OCI-LY1 (cell line): Measurements from ENCODE around the gene MGAT5B.

Source experiments
- H2AFZ ChIP-seq: fragments of 200-600 bp; sonication (generic), shearing (Covaris generic); 2 replicates; pipeline ENCODE4 v1.6.0; 2014; ENCODE audit warnings: antibody characterized with exemption, mild to moderate bottlenecking, low read length
- H3F3A ChIP-seq: fragments of 200-600 bp; sonication (generic), shearing (Covaris generic); 2 replicates; pipeline ENCODE4 v1.6.0; 2014; ENCODE audit warnings: mild to moderate bottlenecking, antibody characterized with exemption, low read length, moderate library complexity; ENCODE audit not compliant: insufficient read depth
- H3K27ac ChIP-seq: fragments of 200-600 bp; sonication (generic); 2 replicates; pipeline ENCODE4 v1.5.1; 2014; ENCODE audit warnings: low read length, mixed run types, mild to moderate bottlenecking, low read depth; ENCODE audit not compliant: poor library complexity, severe bottlenecking
- H3K27me3 ChIP-seq: fragments of 200-600 bp; sonication (generic); 2 replicates; pipeline ENCODE4 v1.6.0; 2014; ENCODE audit warnings: antibody characterized with exemption, mild to moderate bottlenecking, low read length, moderate library complexity; ENCODE audit not compliant: insufficient read depth
- H3K36me3 ChIP-seq: fragments of 200-600 bp; sonication (generic); 2 replicates; pipeline ENCODE4 v1.6.1; 2014; ENCODE audit warnings: mild to moderate bottlenecking, antibody characterized with exemption, low read length, moderate library complexity, mixed read lengths; ENCODE audit not compliant: insufficient read depth
- H3K4me1 ChIP-seq: fragments of 200-600 bp; sonication (generic); 2 replicates; pipeline ENCODE4 v1.5.1; 2014; ENCODE audit warnings: mild to moderate bottlenecking, low read length, moderate library complexity; ENCODE audit not compliant: insufficient read depth, severe bottlenecking
- H3K4me2 ChIP-seq: fragments of 200-600 bp; sonication (generic), shearing (Covaris generic); 2 replicates; pipeline ENCODE4 v1.6.1; 2014; ENCODE audit warnings: low read length
- H3K4me3 ChIP-seq: fragments of 200-600 bp; sonication (generic); 2 replicates; pipeline ENCODE4 v1.5.1; 2014; ENCODE audit warnings: low read length, low read depth, mild to moderate bottlenecking, mixed read lengths; ENCODE audit not compliant: poor library complexity, severe bottlenecking
- H3K79me2 ChIP-seq: fragments of 200-600 bp; shearing (Covaris generic); 2 replicates; pipeline ENCODE4 v1.6.1; 2016; ENCODE audit warnings: mixed run types, low read length, mixed read lengths; ENCODE audit not compliant: insufficient read depth
- H3K9ac ChIP-seq: fragments of 200-600 bp; sonication (generic), shearing (Covaris generic); 2 replicates; pipeline ENCODE4 v1.6.1; 2014; ENCODE audit warnings: mild to moderate bottlenecking, low read length, mixed read lengths
- H3K9me2 ChIP-seq: fragments of 200-600 bp; sonication (generic), shearing (Covaris generic); 2 replicates; pipeline ENCODE4 v1.6.1; 2014; ENCODE audit warnings: low read depth, mild to moderate bottlenecking, low read length, mixed read lengths
- H3K9me3 ChIP-seq: fragments of 200-600 bp; shearing (Covaris generic); 2 replicates; pipeline ENCODE4 v1.6.1; 2014; ENCODE audit warnings: low read length, mixed read lengths
- H4K20me1 ChIP-seq: fragments of 200-600 bp; sonication (generic), shearing (Covaris generic); 2 replicates; pipeline ENCODE4 v1.6.0; 2016; ENCODE audit warnings: mild to moderate bottlenecking, low read length; ENCODE audit not compliant: insufficient read depth
- EZH2 ChIP-seq: fragments of 200-600 bp; sonication (generic), shearing (Covaris generic); IDR thresholded peaks from 2 replicates; pipeline ENCODE4 v1.8.0; 2017; ENCODE audit warnings: borderline replicate concordance, mixed run types, mild to moderate bottlenecking, antibody characterized with exemption, low read length, moderate library complexity, mixed read lengths
- TF ChIP-seq, protein P1 (sequence below): fragments of 200-600 bp; sonication (generic), shearing (Covaris generic); IDR thresholded peaks from 2 replicates; pipeline ENCODE4 v1.5.1; 2017; ENCODE audit warnings: mild to moderate bottlenecking, antibody characterized with exemption, low read length, moderate library complexity, mixed read lengths

The MGAT5B gene

DNA sequence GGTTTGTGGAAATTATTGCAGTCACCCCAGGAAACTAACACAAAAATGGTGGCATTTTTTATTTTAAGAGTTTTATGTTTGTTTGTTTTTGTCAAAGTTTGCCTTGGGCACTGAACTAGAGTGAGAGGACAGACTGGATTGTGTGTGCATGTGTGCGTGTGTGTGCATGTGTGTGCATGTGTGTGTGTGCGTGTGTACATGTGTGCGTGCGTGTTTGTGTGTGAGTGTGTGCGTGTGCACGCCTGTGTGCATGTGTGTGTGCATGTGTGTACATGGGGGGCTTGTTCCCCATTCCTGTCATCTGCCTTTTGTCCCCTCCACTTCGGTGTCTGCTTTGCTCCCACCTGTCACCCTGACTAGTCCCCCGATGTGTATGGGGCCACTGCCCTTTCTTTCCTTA lies 32.5 kb downstream of the MGAT5B start:
- H3K36me3 ChIP-seq = no peaks in the 10 kb centered on the region
- H2AFZ ChIP-seq = no peak overlapping the region
- TF ChIP-seq, protein P1, sequence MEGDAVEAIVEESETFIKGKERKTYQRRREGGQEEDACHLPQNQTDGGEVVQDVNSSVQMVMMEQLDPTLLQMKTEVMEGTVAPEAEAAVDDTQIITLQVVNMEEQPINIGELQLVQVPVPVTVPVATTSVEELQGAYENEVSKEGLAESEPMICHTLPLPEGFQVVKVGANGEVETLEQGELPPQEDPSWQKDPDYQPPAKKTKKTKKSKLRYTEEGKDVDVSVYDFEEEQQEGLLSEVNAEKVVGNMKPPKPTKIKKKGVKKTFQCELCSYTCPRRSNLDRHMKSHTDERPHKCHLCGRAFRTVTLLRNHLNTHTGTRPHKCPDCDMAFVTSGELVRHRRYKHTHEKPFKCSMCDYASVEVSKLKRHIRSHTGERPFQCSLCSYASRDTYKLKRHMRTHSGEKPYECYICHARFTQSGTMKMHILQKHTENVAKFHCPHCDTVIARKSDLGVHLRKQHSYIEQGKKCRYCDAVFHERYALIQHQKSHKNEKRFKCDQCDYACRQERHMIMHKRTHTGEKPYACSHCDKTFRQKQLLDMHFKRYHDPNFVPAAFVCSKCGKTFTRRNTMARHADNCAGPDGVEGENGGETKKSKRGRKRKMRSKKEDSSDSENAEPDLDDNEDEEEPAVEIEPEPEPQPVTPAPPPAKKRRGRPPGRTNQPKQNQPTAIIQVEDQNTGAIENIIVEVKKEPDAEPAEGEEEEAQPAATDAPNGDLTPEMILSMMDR = no peak
- no peak for TF ChIP-seq EZH2
- no peaks in the 10 kb centered on the region for H4K20me1 ChIP-seq
- no peaks in the 10 kb centered on the region; the same call in 1 of the 2 replicates for H3K27me3 ChIP-seq
- no peak overlapping the region for H3K9ac ChIP-seq
- no peaks in the 10 kb centered on the region for H3K9me3 ChIP-seq
- no peaks in the 10 kb centered on the region for H3F3A ChIP-seq
- no peaks in the 10 kb centered on the region for H3K9me2 ChIP-seq
- H3K79me2 ChIP-seq = no peaks in the 10 kb centered on the region
- no peak overlapping the region for H3K4me2 ChIP-seq
- no peak overlapping the region for H3K4me3 ChIP-seq
- H3K27ac ChIP-seq = no peak overlapping the region
- no peaks in the 10 kb centered on the region for H3K4me1 ChIP-seq

DNA sequence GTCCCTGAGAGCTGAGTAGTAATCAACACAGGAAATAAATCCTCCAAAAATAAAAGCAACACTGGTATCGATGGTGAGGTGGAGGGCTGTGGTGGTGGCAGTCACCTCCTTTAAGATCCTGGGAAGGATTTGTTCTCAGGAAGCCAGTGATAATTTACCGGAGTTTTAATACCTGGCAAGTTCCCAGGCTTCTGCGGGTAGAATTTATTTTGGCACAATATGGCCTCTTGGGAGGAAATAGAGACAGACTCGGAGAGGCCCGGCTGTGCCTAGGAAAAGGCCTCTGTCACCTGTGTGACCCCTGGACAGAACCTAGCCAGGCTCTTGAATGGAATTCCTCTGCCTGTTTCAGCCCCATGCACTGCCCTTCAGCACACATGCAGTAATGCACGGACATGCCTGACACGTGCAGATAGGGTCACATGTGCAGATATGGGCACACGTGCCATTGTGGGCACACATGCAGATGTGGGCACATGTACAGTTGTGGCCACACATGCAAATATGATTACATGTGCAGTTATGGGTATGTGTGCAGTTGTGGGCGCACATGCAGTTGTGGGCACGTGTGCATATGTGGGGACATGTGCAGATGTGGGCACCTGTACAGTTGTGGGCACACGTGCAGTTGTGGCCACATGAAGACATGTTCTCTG lies 33.5 kb downstream of the MGAT5B start:
- TF ChIP-seq, protein P1 = no peak
- TF ChIP-seq EZH2 = no peak
- H3K27me3 ChIP-seq = no peaks in the 10 kb centered on the region; the same call in 1 of the 2 replicates
- H4K20me1 ChIP-seq = no peaks in the 10 kb centered on the region

DNA sequence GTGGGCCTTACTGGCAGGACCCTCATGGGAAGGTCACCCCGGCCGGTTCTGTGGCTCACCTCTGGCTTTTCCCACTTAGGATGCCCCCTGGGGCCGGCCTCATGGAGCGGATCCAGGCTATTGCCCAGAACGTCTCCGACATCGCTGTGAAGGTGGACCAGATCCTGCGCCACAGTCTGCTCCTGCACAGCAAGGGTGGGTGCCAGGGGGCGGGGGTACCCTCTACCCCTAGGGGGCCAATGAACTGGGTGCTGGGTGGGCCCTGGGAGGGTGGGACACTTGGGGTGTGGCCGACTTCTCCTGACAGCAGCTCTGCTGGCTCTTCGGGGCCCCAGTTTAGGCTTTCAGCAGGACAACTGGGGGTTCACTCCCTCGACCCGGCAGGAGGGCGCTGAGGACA lies 34.3 kb downstream of the MGAT5B start:
- Histone ChIP-seq H3K27me3 (peaks cover 2% of the 10 kb centered on the region; the same call in 1 of the 2 replicates), H3K9ac (no peak overlapping the region), H3K4me2 (no peak overlapping the region), H3K27ac (no peak overlapping the region), H3K9me2 (no peaks in the 10 kb centered on the region), H3K79me2 (no peaks in the 10 kb centered on the region), H3K36me3 (no peaks in the 10 kb centered on the region), H4K20me1 (no peaks in the 10 kb centered on the region), H3K4me1 (no peaks in the 10 kb centered on the region), H3K4me3 (no peak overlapping the region), H2AFZ (no peak overlapping the region), H3K9me3 (no peaks in the 10 kb centered on the region), H3F3A (no peaks in the 10 kb centered on the region)
- no peak for TF ChIP-seq EZH2
- TF ChIP-seq, protein P1 = no peak

More for the DNA sequence above, 33.5 kb downstream of the MGAT5B start:
- Histone ChIP-seq H3K9me3 (no peaks in the 10 kb centered on the region), H3K36me3 (no peaks in the 10 kb centered on the region), H3K4me3 (no peak overlapping the region), H3K4me1 (no peaks in the 10 kb centered on the region), H2AFZ (no peak overlapping the region), H3K9ac (no peak overlapping the region), H3K9me2 (no peaks in the 10 kb centered on the region), H3K27ac (no peak overlapping the region), H3K79me2 (no peaks in the 10 kb centered on the region), H3F3A (no peaks in the 10 kb centered on the region), H3K4me2 (no peak overlapping the region)
